Measurements from ENCODE around the gene PPP1R15A.

DNA sequence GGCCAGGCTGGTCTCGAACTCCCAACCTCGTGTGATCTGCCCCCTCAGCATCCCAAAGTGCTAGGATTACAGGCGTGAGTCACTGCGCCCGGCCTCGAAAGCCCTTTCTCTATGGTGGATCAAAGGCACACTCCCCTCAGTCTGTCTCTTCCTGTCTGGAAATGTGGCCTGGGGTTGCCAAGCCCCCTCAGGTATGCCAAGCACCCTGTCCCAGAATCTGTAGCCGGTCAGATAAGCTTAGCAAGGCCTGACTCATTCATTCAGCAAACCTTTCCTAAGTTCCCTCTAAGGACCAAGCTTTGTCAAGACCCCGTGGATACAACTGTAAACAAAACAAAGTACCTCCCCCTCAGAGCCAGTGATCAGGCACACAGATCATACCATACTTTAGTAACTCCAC is 42.0 kb downstream of the PPP1R15A start:
- TF ChIP-seq, protein P1, sequence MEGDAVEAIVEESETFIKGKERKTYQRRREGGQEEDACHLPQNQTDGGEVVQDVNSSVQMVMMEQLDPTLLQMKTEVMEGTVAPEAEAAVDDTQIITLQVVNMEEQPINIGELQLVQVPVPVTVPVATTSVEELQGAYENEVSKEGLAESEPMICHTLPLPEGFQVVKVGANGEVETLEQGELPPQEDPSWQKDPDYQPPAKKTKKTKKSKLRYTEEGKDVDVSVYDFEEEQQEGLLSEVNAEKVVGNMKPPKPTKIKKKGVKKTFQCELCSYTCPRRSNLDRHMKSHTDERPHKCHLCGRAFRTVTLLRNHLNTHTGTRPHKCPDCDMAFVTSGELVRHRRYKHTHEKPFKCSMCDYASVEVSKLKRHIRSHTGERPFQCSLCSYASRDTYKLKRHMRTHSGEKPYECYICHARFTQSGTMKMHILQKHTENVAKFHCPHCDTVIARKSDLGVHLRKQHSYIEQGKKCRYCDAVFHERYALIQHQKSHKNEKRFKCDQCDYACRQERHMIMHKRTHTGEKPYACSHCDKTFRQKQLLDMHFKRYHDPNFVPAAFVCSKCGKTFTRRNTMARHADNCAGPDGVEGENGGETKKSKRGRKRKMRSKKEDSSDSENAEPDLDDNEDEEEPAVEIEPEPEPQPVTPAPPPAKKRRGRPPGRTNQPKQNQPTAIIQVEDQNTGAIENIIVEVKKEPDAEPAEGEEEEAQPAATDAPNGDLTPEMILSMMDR (IDR thresholded peaks at IDR 0.05 in 4 of 5, conservative IDR thresholded peaks at IDR 0.05 in 1 of 5) = no peak
- TF ChIP-seq POLR2A (IDR thresholded peaks at IDR 0.05) = no peak

All from gastrocnemius medialis (tissue), 4 donors.